K562 (cell line): ENCODE measurements around the gene LRRC4.

Experiments
- ATF2 ChIP-seq: sonication (generic); formaldehyde crosslinking; IDR thresholded peaks from 2 replicates; pipeline ENCODE4 v1.8.1; 2022; ENCODE audit warnings: missing genetic modification reagents
- CTCF ChIP-seq, 3 experiments: IDR thresholded peaks in 2 of 3; conservative IDR thresholded peaks in 1 of 3; 2 replicates each; pipeline ENCODE4 v1.5.1; 2011 to 2012; ENCODE audit warnings: low read length in 3 of 3, mild to moderate bottlenecking in 3 of 3, control low read depth in 2 of 3, improper control_type of control experiment in 1 of 3, inconsistent platforms in 1 of 3, low read depth in 1 of 3, mixed read lengths in 1 of 3, moderate library complexity in 1 of 3; ENCODE audit not compliant: insufficient read depth in 2 of 3
- HOXB6 ChIP-seq: fragments of 250-450 bp; sonication (Bioruptor Pico); IDR thresholded peaks from 2 replicates; pipeline ENCODE4 v1.5.1; 2022; ENCODE audit warnings: mild to moderate bottlenecking, borderline replicate concordance
- KLF1 ChIP-seq: fragments of 450-650 bp; IDR thresholded peaks from 2 replicates; pipeline ENCODE4 v1.6.1; 2016; ENCODE audit warnings: missing genetic modification characterization, missing compliant biosample characterization
- POLR2A ChIP-seq: fragments of 450-650 bp; conservative IDR thresholded peaks from 2 replicates; pipeline ENCODE4 v1.6.1; 2016
- PTRF ChIP-seq: fragments of 450-650 bp; IDR thresholded peaks from 2 replicates; pipeline ENCODE4 v1.6.1; 2016; ENCODE audit warnings: mild to moderate bottlenecking, missing genetic modification characterization, missing compliant biosample characterization
- RAD51 ChIP-seq: fragments of 450-650 bp; IDR thresholded peaks from 2 replicates; pipeline ENCODE4 v1.7.1; 2016; ENCODE audit warnings: low read depth, mild to moderate bottlenecking, borderline replicate concordance
- SMC3 ChIP-seq: conservative IDR thresholded peaks from 2 replicates; pipeline ENCODE4 v1.6.1; 2011; ENCODE audit warnings: low read depth, low read length, improper control_type of control experiment; ENCODE audit not compliant: insufficient read depth
- SP2 ChIP-seq: IDR thresholded peaks from 2 replicates; pipeline ENCODE4 v1.6.1; 2011; ENCODE audit warnings: mild to moderate bottlenecking, low read depth, low read length, moderate library complexity; ENCODE audit not compliant: poor library complexity, severe bottlenecking; ENCODE audit errors: extremely low read depth
- TAF1 ChIP-seq: IDR thresholded peaks from 2 replicates; pipeline ENCODE4 v1.6.1; 2011; ENCODE audit warnings: mild to moderate bottlenecking, low read length, moderate library complexity; ENCODE audit not compliant: insufficient read depth, control insufficient read depth, severe bottlenecking; ENCODE audit errors: extremely low read depth
- THAP7 ChIP-seq: fragments of 250-450 bp; sonication (Bioruptor Pico); IDR thresholded peaks from 2 replicates; pipeline ENCODE4 v1.5.0; 2021

- TF ChIP-seq THAP7 (CRISPR knock-in tag), result no peak
- TF ChIP-seq PTRF (tag), result no peak
- TF ChIP-seq RAD51, result no peak
- TF ChIP-seq POLR2A, result no peak
- TF ChIP-seq CTCF (IDR thresholded peaks at IDR 0.05 in 2 of 3, conservative IDR thresholded peaks at IDR 0.05 in 1 of 3; ENCODE audit: insufficient read depth in 2 of 3, low read depth in 1 of 3, low read length in 3 of 3), result no peak
- TF ChIP-seq KLF1, result no peak
- TF ChIP-seq TAF1, result no peak
- no peak for TF ChIP-seq SP2
- TF ChIP-seq HOXB6 (CRISPR knock-in tag), result no peak
- no peak for TF ChIP-seq ATF2 (CRISPR knock-in tag)
- no peak for TF ChIP-seq SMC3
Measured at GRCh38 chr7:128055637-128056036, 24.4 kb upstream of the LRRC4 start.
